ENCODE results near the gene EHMT2.

DNA sequence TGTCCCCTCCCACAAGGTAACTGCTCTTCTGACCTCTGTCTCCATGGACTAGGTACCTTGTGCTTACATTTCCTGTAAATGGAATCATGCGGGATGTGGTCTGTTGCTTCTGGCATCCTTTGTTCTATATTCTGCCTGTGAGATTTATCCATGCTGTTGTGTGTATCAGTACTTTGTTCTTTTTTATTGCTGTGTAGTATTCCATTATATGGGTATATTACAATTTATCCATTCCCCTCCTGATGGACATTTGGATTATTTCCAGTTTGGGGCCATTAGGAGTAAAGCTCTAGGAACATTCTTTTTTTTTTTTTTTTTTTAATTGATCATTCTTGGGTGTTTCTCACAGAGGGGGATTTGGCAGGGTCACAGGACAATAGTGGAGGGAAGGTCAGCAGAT lies 33.5 kb upstream of the EHMT2 start:
- TF ChIP-seq ZNF768 (tag by site-specific recombination; IDR thresholded peaks at IDR 0.05) (no peak), ZBTB17 (tag by site-specific recombination; IDR thresholded peaks at IDR 0.05) (no peak)
- TF ChIP-seq, protein P1, sequence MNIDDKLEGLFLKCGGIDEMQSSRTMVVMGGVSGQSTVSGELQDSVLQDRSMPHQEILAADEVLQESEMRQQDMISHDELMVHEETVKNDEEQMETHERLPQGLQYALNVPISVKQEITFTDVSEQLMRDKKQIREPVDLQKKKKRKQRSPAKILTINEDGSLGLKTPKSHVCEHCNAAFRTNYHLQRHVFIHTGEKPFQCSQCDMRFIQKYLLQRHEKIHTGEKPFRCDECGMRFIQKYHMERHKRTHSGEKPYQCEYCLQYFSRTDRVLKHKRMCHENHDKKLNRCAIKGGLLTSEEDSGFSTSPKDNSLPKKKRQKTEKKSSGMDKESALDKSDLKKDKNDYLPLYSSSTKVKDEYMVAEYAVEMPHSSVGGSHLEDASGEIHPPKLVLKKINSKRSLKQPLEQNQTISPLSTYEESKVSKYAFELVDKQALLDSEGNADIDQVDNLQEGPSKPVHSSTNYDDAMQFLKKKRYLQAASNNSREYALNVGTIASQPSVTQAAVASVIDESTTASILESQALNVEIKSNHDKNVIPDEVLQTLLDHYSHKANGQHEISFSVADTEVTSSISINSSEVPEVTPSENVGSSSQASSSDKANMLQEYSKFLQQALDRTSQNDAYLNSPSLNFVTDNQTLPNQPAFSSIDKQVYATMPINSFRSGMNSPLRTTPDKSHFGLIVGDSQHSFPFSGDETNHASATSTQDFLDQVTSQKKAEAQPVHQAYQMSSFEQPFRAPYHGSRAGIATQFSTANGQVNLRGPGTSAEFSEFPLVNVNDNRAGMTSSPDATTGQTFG (tag by site-specific recombination; IDR thresholded peaks at IDR 0.05; ENCODE audit: borderline replicate concordance) = no peak
